Retinal pigment epithelial cell (primary cell): Measurements from ENCODE around the gene PLD5.
A peak's percentile ranks its signal among the peaks of the same experiment; 100 is the strongest.
"Not testable (repeated sequence)": the region's sequence is repeated elsewhere in the genome, so short reads cannot be mapped to it uniquely, and the experiment has no call there.

Experiments used
- DNase-seq: peaks from one replicate; pipeline ENCODE4 v3.0.0-alpha.2; 2010; ENCODE audit warnings: low read depth
- H3K4me3 ChIP-seq: 2 replicates; pipeline ENCODE4 v1.5.1; 2011; ENCODE audit warnings: mild to moderate bottlenecking, low read length, control low read depth, moderate library complexity
- CTCF ChIP-seq: conservative IDR thresholded peaks from 2 replicates; pipeline ENCODE4 v1.5.1; 2011; ENCODE audit warnings: low read depth, low read length, control low read depth, inconsistent platforms

The PLD5 gene

GRCh38 chr1:242506724-242507123, 17.8 kb downstream of the PLD5 start:
- no peak for DNase-seq
- TF ChIP-seq CTCF: no peak
- no peak overlapping the region for H3K4me3 ChIP-seq

GRCh38 chr1:242489545-242489944, 35.0 kb downstream of the PLD5 start:
- no peak for TF ChIP-seq CTCF
- H3K4me3 ChIP-seq: no peak overlapping the region
- DNase-seq: no peak

GRCh38 chr1:242477944-242478343, 46.6 kb downstream of the PLD5 start:
- DNase-seq: no peak
- H3K4me3 ChIP-seq: no peak overlapping the region
- no peak for TF ChIP-seq CTCF

GRCh38 chr1:242470774-242471173, 53.7 kb downstream of the PLD5 start:
- DNase-seq: no peak
- TF ChIP-seq CTCF: no peak
- no peak overlapping the region for H3K4me3 ChIP-seq

GRCh38 chr1:242468784-242469183, 55.7 kb downstream of the PLD5 start:
- no peak for TF ChIP-seq CTCF
- no peak for DNase-seq
- no peak overlapping the region for H3K4me3 ChIP-seq

GRCh38 chr1:242467556-242468145, 56.8 kb downstream of the PLD5 start:
- peak; percentile 89 for TF ChIP-seq CTCF
- no peak for DNase-seq
- H3K4me3 ChIP-seq: no peak overlapping the region

GRCh38 chr1:242462867-242463266, 61.6 kb downstream of the PLD5 start:
- TF ChIP-seq CTCF: no peak
- DNase-seq: no peak
- H3K4me3 ChIP-seq: no peak overlapping the region

GRCh38 chr1:242459740-242460139, 64.8 kb downstream of the PLD5 start:
- not testable (repeated sequence) for H3K4me3 ChIP-seq, DNase-seq
